Karpas-422 (cell line): ENCODE results near the gene PIGN. TPM values are rescaled to one million over a fixed set of nuclear protein-coding genes. Genes with fewer than 3 reads are reported as not detected.

ENCODE experiments used
- DNase-seq: peaks from one replicate; pipeline ENCODE4 v3.0.0-alpha.2; 2015
- H2AFZ ChIP-seq: fragments of 200-600 bp; sonication (generic); 2 replicates; pipeline ENCODE4 v1.6.1; 2014; ENCODE audit warnings: antibody characterized with exemption, low read length, mixed read lengths
- H3K27ac ChIP-seq: fragments of 200-600 bp; sonication (generic); 2 replicates; pipeline ENCODE4 v1.5.1; 2014; ENCODE audit warnings: mild to moderate bottlenecking, low read length, moderate library complexity
- H3K27me3 ChIP-seq: fragments of 200-600 bp; sonication (generic); 2 replicates; pipeline ENCODE4 v1.6.1; 2014; ENCODE audit warnings: low read length, mixed read lengths
- H3K36me3 ChIP-seq: fragments of 200-600 bp; sonication (generic); 2 replicates; pipeline ENCODE4 v1.6.1; 2014; ENCODE audit warnings: low read length, mixed read lengths; ENCODE audit not compliant: insufficient read depth
- H3K4me1 ChIP-seq: fragments of 200-600 bp; sonication (generic); 2 replicates; pipeline ENCODE4 v1.6.1; 2014; ENCODE audit warnings: mild to moderate bottlenecking, low read length, mixed read lengths
- H3K4me2 ChIP-seq: fragments of 200-600 bp; sonication (generic); 2 replicates; pipeline ENCODE4 v1.6.1; 2014; ENCODE audit warnings: low read length, low read depth, mild to moderate bottlenecking; ENCODE audit not compliant: poor library complexity, severe bottlenecking
- H3K4me3 ChIP-seq: fragments of 200-600 bp; sonication (generic); 2 replicates; pipeline ENCODE4 v1.5.1; 2014; ENCODE audit warnings: mild to moderate bottlenecking, antibody characterized with exemption, low read length, mixed read lengths
- H3K79me2 ChIP-seq: fragments of 200-600 bp; sonication (generic); 2 replicates; pipeline ENCODE4 v1.6.1; 2014; ENCODE audit warnings: mild to moderate bottlenecking, low read length, mixed read lengths
- H3K9ac ChIP-seq: fragments of 200-600 bp; sonication (generic); 2 replicates; pipeline ENCODE4 v1.6.0; 2014; ENCODE audit warnings: low read length
- H3K9me2 ChIP-seq: fragments of 200-600 bp; sonication (generic), shearing (Covaris generic); replicated peaks from 2 replicates; pipeline ENCODE4 v1.6.0; 2014; ENCODE audit warnings: mild to moderate bottlenecking, low read length, moderate library complexity; ENCODE audit not compliant: insufficient read depth
- H3K9me3 ChIP-seq: fragments of 300-700, 200-600 bp; sonication (generic); 2 replicates; pipeline ENCODE4 v1.6.1; 2014; ENCODE audit warnings: low read length, mixed read lengths
- H4K20me1 ChIP-seq: fragments of 200-600 bp; sonication (generic); 2 replicates; pipeline ENCODE4 v1.6.1; 2014; ENCODE audit warnings: mild to moderate bottlenecking, antibody characterized with exemption, low read length, low read depth; ENCODE audit not compliant: insufficient read depth
- total RNA-seq: library from RNA; depleted of rRNA; stranded (reverse); fragments of >200 nt; shearing (Covaris generic); gene quantifications from 2 replicates; pipeline ENCODE4 v1.2.3, GENCODE V29; 2014; ENCODE audit warnings: low replicate concordance

PIGN gene
- total RNA-seq, 1 experiment from 2014 or later, result 68.5 TPM

DNA sequence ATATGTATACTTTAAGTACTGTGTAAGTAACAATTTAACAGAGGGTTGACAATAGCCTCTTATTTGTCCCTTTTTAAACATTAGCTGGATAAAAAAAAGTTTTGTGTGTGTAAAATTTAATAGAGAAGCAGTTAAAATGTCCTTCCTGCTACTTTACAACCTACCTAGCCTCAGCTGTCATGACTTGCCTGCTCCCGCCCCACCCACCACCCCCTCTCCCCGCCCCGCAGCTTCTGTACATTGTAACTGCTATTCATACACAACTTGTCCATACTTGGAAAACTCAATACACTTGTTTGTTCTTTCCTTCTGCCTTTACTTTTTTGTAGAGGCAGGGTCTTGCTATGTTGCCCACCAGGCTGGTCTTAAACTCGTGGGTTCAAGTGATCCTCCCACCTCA, 19.7 kb upstream of the PIGN start:
- no peak overlapping the region for H3K27ac ChIP-seq
- no peak for DNase-seq
- H2AFZ ChIP-seq, result no peak overlapping the region
- H3K79me2 ChIP-seq, result peaks cover 97% of the 10 kb centered on the region
- no peak overlapping the region for H3K4me2 ChIP-seq
- no peak overlapping the region for H3K4me3 ChIP-seq
- no peak overlapping the region for H3K9ac ChIP-seq
- peaks cover 45% of the 10 kb centered on the region for H3K36me3 ChIP-seq
- H3K4me1 ChIP-seq, result peaks cover 5% of the 10 kb centered on the region
- H3K27me3 ChIP-seq, result no peaks in the 10 kb centered on the region
- H4K20me1 ChIP-seq, result no peaks in the 10 kb centered on the region
- H3K9me3 ChIP-seq, result no peaks in the 10 kb centered on the region
- no peaks in the 10 kb centered on the region for H3K9me2 ChIP-seq

DNA sequence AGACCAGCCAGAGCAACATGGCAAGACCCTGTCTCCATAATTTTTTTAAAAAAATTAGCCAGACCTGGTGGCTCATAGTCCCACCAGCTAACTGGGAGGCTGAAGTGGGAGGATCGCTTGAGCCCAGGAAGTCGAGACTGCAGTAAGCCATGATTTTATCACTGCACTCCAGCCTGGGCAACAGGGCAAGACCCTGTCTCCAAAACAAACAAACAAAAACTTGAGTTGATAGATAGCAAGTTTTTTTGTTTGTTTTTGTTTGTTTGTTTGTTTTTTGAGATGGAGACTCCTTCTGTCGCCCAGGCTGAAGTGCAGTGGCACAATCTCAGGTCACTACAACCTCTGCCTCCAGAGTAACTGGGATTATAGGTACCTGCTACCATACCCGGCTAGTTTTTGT, 19.0 kb upstream of the PIGN start:
- Histone ChIP-seq H3K9ac (no peak overlapping the region), H2AFZ (no peak overlapping the region), H3K9me3 (no peaks in the 10 kb centered on the region), H3K36me3 (peaks cover 41% of the 10 kb centered on the region), H3K27ac (no peak overlapping the region), H3K9me2 (no peaks in the 10 kb centered on the region), H3K4me2 (no peak overlapping the region), H3K27me3 (no peaks in the 10 kb centered on the region), H3K79me2 (peaks cover 97% of the 10 kb centered on the region), H3K4me3 (no peak overlapping the region), H4K20me1 (no peaks in the 10 kb centered on the region), H3K4me1 (peaks cover 5% of the 10 kb centered on the region)
- DNase-seq, result no peak

DNA sequence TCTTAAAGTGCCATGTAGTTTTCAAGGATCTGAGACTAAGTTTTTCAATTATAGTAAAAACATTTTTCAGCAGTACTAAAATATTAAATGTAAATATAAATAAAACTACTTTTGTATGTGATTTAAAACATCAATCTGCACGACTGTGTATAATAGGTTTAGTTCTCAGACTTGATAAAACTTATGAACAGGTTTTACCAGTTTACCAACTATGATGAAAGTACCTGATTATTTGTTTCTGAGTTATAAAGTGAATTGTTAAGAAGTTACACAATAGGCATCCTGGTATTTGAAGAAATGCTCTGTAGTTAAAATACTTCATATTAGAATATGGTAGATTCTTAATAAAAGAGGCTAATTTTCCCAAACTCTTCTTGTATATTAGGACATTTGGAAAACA, 15.0 kb upstream of the PIGN start:
- Histone ChIP-seq H3K9ac (no peak overlapping the region), H4K20me1 (no peaks in the 10 kb centered on the region), H3K36me3 (peaks cover 25% of the 10 kb centered on the region), H3K4me2 (no peak overlapping the region), H3K27me3 (no peaks in the 10 kb centered on the region), H3K79me2 (peaks cover 97% of the 10 kb centered on the region), H3K4me3 (no peak overlapping the region), H2AFZ (no peak overlapping the region), H3K9me3 (no peaks in the 10 kb centered on the region), H3K9me2 (no peaks in the 10 kb centered on the region), H3K27ac (no peak overlapping the region), H3K4me1 (0 out of 2 replicates have a peak, but pooled peaks cover 6% of the 10 kb centered on the region)
- DNase-seq, result no peak

DNA sequence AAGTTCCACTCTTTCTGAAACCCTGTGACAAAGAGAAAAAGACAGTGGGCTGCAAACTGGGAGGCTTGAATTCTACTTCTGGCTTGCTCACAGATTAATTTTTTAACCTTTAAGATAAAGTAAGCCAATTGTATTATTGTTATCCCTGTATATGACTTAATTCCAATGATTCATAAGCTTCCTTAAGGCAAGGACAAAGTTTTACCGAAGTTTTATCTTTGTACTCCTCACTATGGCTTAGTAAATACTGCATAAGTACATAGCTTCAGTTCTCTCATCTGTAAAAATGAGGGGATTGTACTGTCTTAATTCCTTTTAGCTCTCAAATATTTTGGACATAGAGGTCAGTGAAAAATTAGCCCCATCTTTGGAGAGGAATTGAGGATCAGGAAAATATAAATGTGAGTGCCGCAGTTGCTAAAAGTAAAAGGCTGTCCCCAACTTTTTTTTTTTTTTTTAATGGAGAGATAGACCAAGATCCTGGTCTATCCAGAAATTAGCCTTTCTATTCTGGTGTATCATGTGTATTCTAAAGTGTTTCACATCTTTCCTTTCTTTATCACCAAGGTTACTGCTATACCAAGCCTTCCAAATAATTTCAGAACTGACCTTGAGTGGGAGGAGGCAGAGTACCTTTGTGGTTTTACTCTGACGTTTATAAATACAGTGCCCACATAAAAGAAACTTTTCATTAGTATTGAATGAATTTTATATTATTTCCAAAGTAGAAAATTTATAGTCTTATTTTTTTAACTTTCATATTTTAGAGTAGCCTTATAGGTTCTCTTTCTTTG, 13.5 kb upstream of the PIGN start:
- Histone ChIP-seq H3K9me3 (no peaks in the 10 kb centered on the region), H3K27ac (no peak overlapping the region), H3K4me1 (0 out of 2 replicates have a peak, but pooled peaks cover 6% of the 10 kb centered on the region), H3K4me3 (no peak overlapping the region), H3K27me3 (no peaks in the 10 kb centered on the region), H2AFZ (no peak overlapping the region), H3K4me2 (no peak overlapping the region), H3K9me2 (no peaks in the 10 kb centered on the region), H3K79me2 (peaks cover 98% of the 10 kb centered on the region), H3K9ac (no peak overlapping the region), H4K20me1 (no peaks in the 10 kb centered on the region), H3K36me3 (peaks cover 25% of the 10 kb centered on the region)
- no peak for DNase-seq

DNA sequence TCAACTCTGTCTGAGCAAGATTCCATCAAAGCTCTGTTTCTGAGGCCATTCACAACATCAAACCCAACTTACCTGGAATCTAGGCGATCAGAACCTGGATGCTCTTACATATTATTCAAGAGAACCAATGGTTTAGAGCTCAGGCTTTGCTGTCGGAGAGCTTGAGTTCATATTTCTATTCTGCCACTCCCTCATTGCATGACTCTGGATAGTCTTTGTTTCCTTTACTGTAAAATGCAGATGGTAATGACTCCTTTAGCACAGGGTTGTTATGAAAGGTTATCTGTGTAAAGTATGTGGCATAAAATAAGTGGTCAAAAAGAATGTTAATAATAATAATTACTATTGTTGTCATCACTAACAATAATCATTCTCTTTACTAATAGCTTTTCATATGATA, 12.8 kb upstream of the PIGN start:
- H3K9ac ChIP-seq, result no peak overlapping the region
- no peak overlapping the region for H2AFZ ChIP-seq
- no peaks in the 10 kb centered on the region for H4K20me1 ChIP-seq
- no peaks in the 10 kb centered on the region for H3K9me2 ChIP-seq
- peaks cover 98% of the 10 kb centered on the region for H3K79me2 ChIP-seq
- no peak for DNase-seq
- no peak overlapping the region for H3K4me2 ChIP-seq
- H3K4me3 ChIP-seq, result no peak overlapping the region
- no peak overlapping the region for H3K27ac ChIP-seq
- H3K27me3 ChIP-seq, result no peaks in the 10 kb centered on the region
- no peaks in the 10 kb centered on the region for H3K9me3 ChIP-seq
- H3K36me3 ChIP-seq, result peaks cover 25% of the 10 kb centered on the region
- 0 out of 2 replicates have a peak, but pooled peaks cover 6% of the 10 kb centered on the region for H3K4me1 ChIP-seq

DNA sequence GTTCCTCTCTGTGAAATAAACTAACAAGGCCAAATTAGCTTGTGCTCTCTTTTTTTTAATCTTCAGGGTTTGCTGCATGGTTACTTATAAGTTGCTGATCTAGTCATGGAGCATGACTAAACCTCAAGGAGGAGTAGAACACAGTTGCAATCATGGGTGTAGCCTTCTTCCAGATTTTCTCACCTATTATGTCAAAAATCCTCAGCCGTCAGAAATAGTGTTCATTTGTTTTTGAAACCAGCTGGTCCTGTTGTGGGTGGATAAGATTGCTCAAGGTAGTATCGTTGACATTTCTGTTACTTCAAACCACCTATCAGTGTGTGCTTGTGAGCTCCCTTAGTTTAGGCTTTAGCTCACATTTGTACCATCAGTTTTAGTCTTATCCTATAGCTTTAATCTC, 11.4 kb upstream of the PIGN start:
- Histone ChIP-seq H3K9me2 (no peaks in the 10 kb centered on the region), H3K4me3 (no peak overlapping the region), H3K9me3 (no peaks in the 10 kb centered on the region), H3K4me1 (0 out of 2 replicates have a peak, but pooled peaks cover 6% of the 10 kb centered on the region), H3K4me2 (no peak overlapping the region), H3K9ac (no peak overlapping the region), H3K27me3 (no peaks in the 10 kb centered on the region), H4K20me1 (peaks cover under 1% of the 10 kb centered on the region; the same call in 1 of the 2 replicates), H3K27ac (no peak overlapping the region), H3K79me2 (peaks cover 100% of the 10 kb centered on the region), H3K36me3 (peaks cover 31% of the 10 kb centered on the region), H2AFZ (no peak overlapping the region)
- no peak for DNase-seq

DNA sequence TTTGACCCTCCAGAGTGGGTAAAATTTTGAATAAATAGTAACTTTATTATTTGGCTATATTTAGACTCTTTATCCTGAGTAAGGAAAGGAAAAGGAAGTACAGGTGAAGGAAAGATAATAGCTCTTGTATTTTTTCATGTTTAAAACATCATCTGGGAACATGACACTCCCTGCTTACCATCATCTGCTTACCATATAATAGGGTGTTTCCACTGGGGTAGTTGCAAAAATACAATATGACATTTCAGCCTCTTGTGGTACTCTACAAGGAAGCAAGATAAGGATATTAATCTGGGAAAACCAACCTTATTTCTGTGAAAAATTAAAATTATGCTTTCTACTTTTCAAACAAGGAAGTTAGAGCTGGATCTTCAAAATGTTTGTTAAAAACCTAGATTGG, 10.1 kb upstream of the PIGN start:
- Histone ChIP-seq H3K79me2 (peaks cover 100% of the 10 kb centered on the region), H3K9ac (no peak overlapping the region), H3K4me3 (no peak overlapping the region), H3K36me3 (peaks cover 28% of the 10 kb centered on the region), H3K9me3 (no peaks in the 10 kb centered on the region), H3K4me2 (no peak overlapping the region), H3K4me1 (0 out of 2 replicates have a peak, but pooled peaks cover 6% of the 10 kb centered on the region), H3K27me3 (no peaks in the 10 kb centered on the region), H3K27ac (no peak overlapping the region; the same call in 1 of the 2 replicates), H2AFZ (no peak overlapping the region), H3K9me2 (no peaks in the 10 kb centered on the region), H4K20me1 (peaks cover 5% of the 10 kb centered on the region)
- no peak for DNase-seq

DNA sequence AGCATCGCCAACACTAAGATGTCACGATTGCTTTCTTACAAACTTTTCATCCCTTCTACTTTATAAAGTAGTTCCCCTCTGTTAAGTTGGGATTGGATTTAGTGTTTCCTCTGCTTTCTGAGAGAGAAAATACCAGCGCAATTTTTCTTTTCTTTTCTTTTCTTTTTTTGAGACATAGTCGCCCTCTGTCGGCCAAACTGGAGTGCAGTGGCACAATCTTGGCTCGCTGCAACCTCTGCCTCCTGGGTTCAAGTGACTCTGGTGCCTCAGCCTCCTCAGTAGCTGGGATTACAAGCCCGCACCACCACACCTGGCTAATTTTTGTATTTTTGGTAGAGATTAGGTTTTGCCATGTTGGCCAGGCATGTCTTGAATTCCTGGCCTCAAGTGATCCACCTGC, 9.2 kb upstream of the PIGN start:
- H3K9me3 ChIP-seq, result no peaks in the 10 kb centered on the region
- H3K9ac ChIP-seq, result no peak overlapping the region
- no peaks in the 10 kb centered on the region for H3K9me2 ChIP-seq
- H3K4me3 ChIP-seq, result no peak overlapping the region
- no peak for DNase-seq
- peaks cover 32% of the 10 kb centered on the region for H3K36me3 ChIP-seq
- H2AFZ ChIP-seq, result no peak overlapping the region
- no peaks in the 10 kb centered on the region for H3K27me3 ChIP-seq
- peaks cover 100% of the 10 kb centered on the region for H3K79me2 ChIP-seq
- peaks cover 5% of the 10 kb centered on the region for H4K20me1 ChIP-seq
- H3K4me1 ChIP-seq, result 0 out of 2 replicates have a peak, but pooled peaks cover 6% of the 10 kb centered on the region
- no peak overlapping the region for H3K4me2 ChIP-seq
- no peak overlapping the region for H3K27ac ChIP-seq
